Lung (tissue), 12 donors: ENCODE results near the gene GATA6. TPM values are rescaled to one million over a fixed set of nuclear protein-coding genes. Genes with fewer than 3 reads are reported as not detected.
A peak's percentile ranks its signal among the peaks of the same experiment; 100 is the strongest.
"Not testable (repeated sequence)": the region's sequence is repeated elsewhere in the genome, so short reads cannot be mapped to it uniquely, and the experiment has no call there.

Source experiments
- ATAC-seq: fragments of 200-7000 bp; cut with Tn5 transposase; one replicate; pipeline ENCODE4 v1.9.1; 2020; ENCODE audit warnings: moderate number of reproducible peaks; ENCODE audit not compliant: insufficient read depth, low FRiP score
- DNase-seq, 3 donors: peaks; one replicate each; pipeline ENCODE4 v3.0.0-alpha.2; 2013 to 2017
- H3K27ac ChIP-seq, 2 donors: one replicate each; pipeline ENCODE4 v1.5.1; 2013; ENCODE audit warnings: mild to moderate bottlenecking in 2 of 2, moderate library complexity in 2 of 2, control low read depth in 1 of 2, inconsistent platforms in 1 of 2, low read depth in 1 of 2, low read length in 1 of 2
- H3K27me3 ChIP-seq, 3 donors: one replicate each; pipeline ENCODE4 v1.5.1; 2013; ENCODE audit warnings: low read length in 2 of 3; ENCODE audit not compliant: control insufficient read depth in 3 of 3, insufficient read depth in 3 of 3
- H3K36me3 ChIP-seq, 4 donors: one replicate each; pipeline ENCODE4 v1.5.1; 2013; ENCODE audit warnings: low read length in 4 of 4, mild to moderate bottlenecking in 1 of 4, moderate library complexity in 1 of 4; ENCODE audit not compliant: control insufficient read depth in 4 of 4, insufficient read depth in 4 of 4
- H3K4me1 ChIP-seq, 5 donors: one replicate each; pipeline ENCODE4 v1.5.1; 2013; ENCODE audit warnings: low read length in 5 of 5, mild to moderate bottlenecking in 2 of 5, moderate library complexity in 1 of 5; ENCODE audit not compliant: control insufficient read depth in 5 of 5, insufficient read depth in 5 of 5
- H3K4me3 ChIP-seq: one replicate; pipeline ENCODE4 v1.5.1; 2013; ENCODE audit warnings: mild to moderate bottlenecking, control low read depth, moderate library complexity
- H3K9ac ChIP-seq, 2 donors: one replicate each; pipeline ENCODE4 v1.5.1; 2013; ENCODE audit warnings: low read length in 2 of 2, control low read depth in 1 of 2; ENCODE audit not compliant: insufficient read depth in 1 of 2
- H3K9me3 ChIP-seq, 4 donors: one replicate each; pipeline ENCODE4 v1.5.1; 2013; ENCODE audit warnings: low read length in 3 of 4, mild to moderate bottlenecking in 1 of 4, moderate library complexity in 1 of 4; ENCODE audit not compliant: control insufficient read depth in 4 of 4, insufficient read depth in 3 of 4
- WGBS, 2 donors: extraction: QIAGEN DNeasy Blood & Tissue Kit; methylation state at CpG; one replicate each; pipeline ENCODE4 v1.1.7; 2013; 5-methylcytosine and 5-hydroxymethylcytosine counted together
- polyA plus RNA-seq, 2 donors: library from polyadenylated mRNA; stranded (reverse); fragments of 200-250 nt; gene quantifications; one replicate each; pipeline ENCODE4 v1.2.1, GENCODE V29; 2013
- total RNA-seq, 2 donors: library from RNA; depleted of rRNA in 1 of 2; stranded (reverse); fragments of >200 nt in 1 of 2; gene quantifications; one replicate each; pipeline ENCODE4 v1.2.1, GENCODE V29; 2014 to 2021
- TF ChIP-seq, protein P1 (sequence below): IDR thresholded peaks from 2 replicates; pipeline ENCODE4 v1.5.1; 2012; ENCODE audit warnings: mild to moderate bottlenecking; ENCODE audit errors: control extremely low read depth, extremely low read depth
- donor health status: control.
- donor health status: control.
- donor health status: Bipolar disorder and iron deficiency.
- donor health status: healthy.
- donor health status: DM: yes; HTN: yes; CAD: no.

GATA6 gene
- total and polyA plus RNA-seq, 4 donors = 11.3 to 34.3 (median 21.8) TPM

DNA sequence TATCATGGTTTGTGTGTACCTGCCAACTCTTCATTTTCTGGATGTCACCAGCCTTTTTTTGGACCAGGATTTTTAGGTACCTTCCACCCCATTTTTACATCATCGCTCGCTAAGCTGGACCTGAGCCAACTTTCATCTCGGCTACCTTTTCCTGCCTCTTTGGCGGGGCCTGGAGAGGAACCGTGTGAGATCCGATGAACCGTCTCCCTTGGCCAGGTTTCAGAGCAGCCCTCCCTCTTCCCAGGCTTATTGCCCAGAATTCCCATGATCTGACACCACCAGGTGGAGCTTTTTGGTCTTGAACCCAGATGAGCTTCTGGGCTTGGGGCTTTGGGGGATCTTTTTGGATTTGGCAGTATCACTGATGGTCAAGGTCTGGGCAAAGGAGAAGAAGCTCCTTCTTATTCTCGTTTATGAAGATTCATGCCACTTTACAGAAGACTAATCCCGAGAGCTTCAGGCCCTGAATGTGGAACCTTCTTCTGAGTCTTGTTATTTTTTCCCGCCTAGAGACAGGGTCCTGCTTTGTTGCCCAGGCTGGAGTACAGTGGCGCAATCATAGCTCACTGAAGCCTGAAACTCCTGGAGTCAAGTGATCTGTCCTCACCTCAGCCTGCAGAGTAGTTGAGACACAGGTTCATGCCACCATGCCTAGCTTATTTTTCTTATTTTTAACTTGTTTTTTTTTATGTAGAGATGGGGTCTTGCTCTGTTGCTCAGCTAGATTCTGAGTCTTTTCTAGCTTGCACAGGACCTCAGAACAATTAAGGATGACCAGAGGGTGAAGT lies 50.4 kb downstream of the GATA6 start:
- Histone ChIP-seq H3K27me3 (no peaks in the 10 kb centered on the region), H3K36me3 (no peaks in the 10 kb centered on the region), H3K27ac (no peak overlapping the region), H3K9ac (no peak overlapping the region), H3K4me3 (no peak overlapping the region), H3K4me1 (peaks cover 0 to 4% (median 2%) of the 10 kb centered on the region in 5 donors), H3K9me3 (no peaks in the 10 kb centered on the region)
- WGBS, 2 donors = 69 to 75% methylated on average over 11 of the region's 11 CpGs
- DNase-seq (no peak), ATAC-seq (no peak)
- TF ChIP-seq, protein P1, sequence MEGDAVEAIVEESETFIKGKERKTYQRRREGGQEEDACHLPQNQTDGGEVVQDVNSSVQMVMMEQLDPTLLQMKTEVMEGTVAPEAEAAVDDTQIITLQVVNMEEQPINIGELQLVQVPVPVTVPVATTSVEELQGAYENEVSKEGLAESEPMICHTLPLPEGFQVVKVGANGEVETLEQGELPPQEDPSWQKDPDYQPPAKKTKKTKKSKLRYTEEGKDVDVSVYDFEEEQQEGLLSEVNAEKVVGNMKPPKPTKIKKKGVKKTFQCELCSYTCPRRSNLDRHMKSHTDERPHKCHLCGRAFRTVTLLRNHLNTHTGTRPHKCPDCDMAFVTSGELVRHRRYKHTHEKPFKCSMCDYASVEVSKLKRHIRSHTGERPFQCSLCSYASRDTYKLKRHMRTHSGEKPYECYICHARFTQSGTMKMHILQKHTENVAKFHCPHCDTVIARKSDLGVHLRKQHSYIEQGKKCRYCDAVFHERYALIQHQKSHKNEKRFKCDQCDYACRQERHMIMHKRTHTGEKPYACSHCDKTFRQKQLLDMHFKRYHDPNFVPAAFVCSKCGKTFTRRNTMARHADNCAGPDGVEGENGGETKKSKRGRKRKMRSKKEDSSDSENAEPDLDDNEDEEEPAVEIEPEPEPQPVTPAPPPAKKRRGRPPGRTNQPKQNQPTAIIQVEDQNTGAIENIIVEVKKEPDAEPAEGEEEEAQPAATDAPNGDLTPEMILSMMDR = no peak

DNA sequence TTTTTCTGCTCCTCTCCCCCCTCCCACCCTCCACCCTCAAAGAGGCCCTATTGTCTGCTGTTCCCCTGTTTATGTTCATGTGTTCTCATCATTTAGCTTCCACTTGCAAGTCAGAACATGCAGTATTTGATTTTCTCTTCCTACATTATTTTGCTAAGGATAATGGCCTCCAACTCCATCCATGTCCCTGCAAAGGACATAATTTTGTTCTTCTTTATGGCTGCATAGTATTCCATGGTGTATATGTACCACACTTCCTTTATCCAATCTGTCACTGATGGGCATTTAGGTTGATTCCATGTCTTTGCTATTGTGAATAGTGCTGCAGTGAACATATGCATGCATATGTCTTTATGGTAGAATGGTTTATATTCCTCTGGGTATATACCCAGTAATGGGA lies 51.2 kb downstream of the GATA6 start:
- not testable (repeated sequence) for H3K27ac ChIP-seq, ATAC-seq, H3K4me3 ChIP-seq, H3K9me3 ChIP-seq, DNase-seq, H3K4me1 ChIP-seq, H3K36me3 ChIP-seq, H3K27me3 ChIP-seq, H3K9ac ChIP-seq

DNA sequence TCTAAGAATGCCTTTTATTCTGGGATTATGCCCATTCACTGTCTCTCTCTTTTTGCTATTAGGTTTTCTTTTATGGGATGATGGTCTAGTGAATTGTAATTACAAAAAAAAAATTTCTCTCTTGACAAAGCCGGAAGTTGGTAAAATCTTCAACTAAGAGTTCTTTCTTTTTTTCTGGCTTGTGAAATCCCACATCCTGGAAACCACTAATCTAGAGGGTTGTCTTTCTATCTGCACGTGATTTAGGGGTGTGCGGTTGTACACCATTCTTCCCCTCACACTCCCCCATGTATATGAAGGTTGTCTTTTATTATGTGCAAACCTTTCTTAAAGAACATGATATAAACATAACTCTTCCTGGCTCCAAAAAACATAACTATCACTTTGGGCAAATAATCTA lies 52.0 kb downstream of the GATA6 start:
- ATAC-seq = no peak
- H3K4me3 ChIP-seq = no peak overlapping the region
- no peak for DNase-seq
- no peak overlapping the region for H3K9ac ChIP-seq
- whole genome bisulfite sequencing, 2 donors = 57 to 68% methylated on average over 3 of the region's 3 CpGs
- no peaks in the 10 kb centered on the region for H3K36me3 ChIP-seq
- no peaks in the 10 kb centered on the region for H3K27me3 ChIP-seq
- H3K4me1 ChIP-seq = peaks cover 0 to 4% (median 0%) of the 10 kb centered on the region in 5 donors
- no peak overlapping the region for H3K27ac ChIP-seq
- TF ChIP-seq, protein P1 = no peak
- H3K9me3 ChIP-seq = no peaks in the 10 kb centered on the region

DNA sequence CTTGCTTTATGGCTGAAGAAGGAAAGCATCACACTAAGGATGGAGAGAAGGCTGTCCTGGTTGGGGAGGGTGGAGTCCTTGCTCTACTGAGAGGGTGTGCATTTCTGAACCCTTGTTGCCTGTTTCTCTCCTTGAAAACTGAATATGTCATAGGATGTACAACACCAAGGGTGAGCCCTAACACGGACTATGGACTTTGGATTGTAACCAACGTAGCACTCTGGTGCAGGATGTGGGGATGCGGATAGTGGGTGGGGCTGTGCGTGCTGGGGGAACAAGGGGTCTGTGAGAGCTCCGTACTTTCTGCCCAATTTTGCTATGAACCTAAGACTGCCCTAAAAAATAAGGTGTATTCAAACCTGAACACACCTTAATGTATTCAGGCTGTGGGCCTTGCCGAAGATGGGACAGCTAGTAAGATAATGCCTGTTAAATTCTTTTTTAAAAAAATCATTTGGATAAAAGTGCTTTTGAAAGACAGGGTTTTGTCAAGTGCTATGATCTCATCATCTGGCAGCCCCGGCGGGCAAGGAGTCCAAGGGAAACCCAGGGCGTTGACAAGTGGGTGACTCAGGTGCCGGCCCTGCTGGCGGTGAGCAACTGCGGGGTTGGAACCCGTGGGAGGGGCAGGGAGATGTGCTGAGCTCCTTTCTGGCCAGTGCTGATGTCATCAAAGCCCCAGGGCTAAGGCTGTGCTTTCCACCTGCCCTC lies 54.0 kb downstream of the GATA6 start:
- no peak overlapping the region for H3K27ac ChIP-seq

More for the DNA sequence above, 54.0 kb downstream of the GATA6 start:
- Histone ChIP-seq H3K9me3 (no peaks in the 10 kb centered on the region), H3K27me3 (no peaks in the 10 kb centered on the region), H3K4me3 (no peak overlapping the region), H3K36me3 (no peaks in the 10 kb centered on the region), H3K4me1 (peaks cover 0 to 5% (median 0%) of the 10 kb centered on the region in 5 donors), H3K9ac (no peak overlapping the region)
- peak; percentile 91 for ATAC-seq
- 66 to 77% methylated on average over 13 of the region's 13 CpGs for WGBS, 2 donors
- no peak for DNase-seq
- TF ChIP-seq, protein P1 = no peak
